ENCODE results near the gene TRIM73.
"Not testable (repeated sequence)": the region's sequence is repeated elsewhere in the genome, so short reads cannot be mapped to it uniquely, and the experiment has no call there.

Gene TRIM73

GRCh38 chr7:75404663-75405062 lies 9.2 kb downstream of the TRIM73 start:
- H3K36me3 ChIP-seq (ENCODE audit: control insufficient read depth, insufficient read depth, low read length); H3K4me3 ChIP-seq (replicated peaks; ENCODE audit: low read depth, low read length): not testable (repeated sequence)

GRCh38 chr7:75409880-75410822 lies 14.7 kb downstream of the TRIM73 start:
- H3K36me3 ChIP-seq (ENCODE audit: control insufficient read depth, insufficient read depth, low read length); DNase-seq (ENCODE audit: extremely low read depth, insufficient read length); H3K27me3 ChIP-seq (replicated peaks; ENCODE audit: control insufficient read depth, insufficient read depth, low read length): not testable (repeated sequence)
- peak overlapping the region; percentile 44 for H3K4me3 ChIP-seq (replicated peaks; ENCODE audit: low read depth, low read length)

More at GRCh38 chr7:75404663-75405062, 9.2 kb downstream of the TRIM73 start:
- not testable (repeated sequence) for DNase-seq (ENCODE audit: extremely low read depth, insufficient read length); H3K27me3 ChIP-seq (replicated peaks; ENCODE audit: control insufficient read depth, insufficient read depth, low read length)

- H3K36me3 ChIP-seq (ENCODE audit: control insufficient read depth, insufficient read depth, low read length); DNase-seq (ENCODE audit: extremely low read depth, insufficient read length); H3K4me3 ChIP-seq (replicated peaks; ENCODE audit: low read depth, low read length); H3K27me3 ChIP-seq (replicated peaks; ENCODE audit: control insufficient read depth, insufficient read depth, low read length): not testable (repeated sequence)
These were observed 15.4 kb downstream of the TRIM73 start for GRCh38 chr7:75410823-75411173.

GRCh38 chr7:75414204-75414603 lies 18.8 kb downstream of the TRIM73 start:
- not testable (repeated sequence) for H3K27me3 ChIP-seq (replicated peaks; ENCODE audit: control insufficient read depth, insufficient read depth, low read length); H3K4me3 ChIP-seq (replicated peaks; ENCODE audit: low read depth, low read length); H3K36me3 ChIP-seq (ENCODE audit: control insufficient read depth, insufficient read depth, low read length); DNase-seq (ENCODE audit: extremely low read depth, insufficient read length)

GRCh38 chr7:75414708-75415427 lies 19.4 kb downstream of the TRIM73 start:
- H3K27me3 ChIP-seq (replicated peaks; ENCODE audit: control insufficient read depth, insufficient read depth, low read length); DNase-seq (ENCODE audit: extremely low read depth, insufficient read length); H3K36me3 ChIP-seq (ENCODE audit: control insufficient read depth, insufficient read depth, low read length); H3K4me3 ChIP-seq (replicated peaks; ENCODE audit: low read depth, low read length): not testable (repeated sequence)

GRCh38 chr7:75415428-75415817 lies 20.0 kb downstream of the TRIM73 start:
- not testable (repeated sequence) for H3K4me3 ChIP-seq (replicated peaks; ENCODE audit: low read depth, low read length); H3K27me3 ChIP-seq (replicated peaks; ENCODE audit: control insufficient read depth, insufficient read depth, low read length); DNase-seq (ENCODE audit: extremely low read depth, insufficient read length); H3K36me3 ChIP-seq (ENCODE audit: control insufficient read depth, insufficient read depth, low read length)

- not testable (repeated sequence) for H3K36me3 ChIP-seq (ENCODE audit: control insufficient read depth, insufficient read depth, low read length); H3K27me3 ChIP-seq (replicated peaks; ENCODE audit: control insufficient read depth, insufficient read depth, low read length); DNase-seq (ENCODE audit: extremely low read depth, insufficient read length)
These were observed 20.5 kb downstream of the TRIM73 start for GRCh38 chr7:75415829-75416373.

GRCh38 chr7:75416787-75417186 lies 21.4 kb downstream of the TRIM73 start:
- H3K27me3 ChIP-seq (replicated peaks; ENCODE audit: control insufficient read depth, insufficient read depth, low read length); H3K36me3 ChIP-seq (ENCODE audit: control insufficient read depth, insufficient read depth, low read length); DNase-seq (ENCODE audit: extremely low read depth, insufficient read length); H3K4me3 ChIP-seq (replicated peaks; ENCODE audit: low read depth, low read length): not testable (repeated sequence)

More at GRCh38 chr7:75415829-75416373, 20.5 kb downstream of the TRIM73 start:
- not testable (repeated sequence) for H3K4me3 ChIP-seq (replicated peaks; ENCODE audit: low read depth, low read length)

GRCh38 chr7:75418292-75418858 lies 22.9 kb downstream of the TRIM73 start:
- H3K4me3 ChIP-seq (replicated peaks; ENCODE audit: low read depth, low read length); H3K27me3 ChIP-seq (replicated peaks; ENCODE audit: control insufficient read depth, insufficient read depth, low read length); H3K36me3 ChIP-seq (ENCODE audit: control insufficient read depth, insufficient read depth, low read length); DNase-seq (ENCODE audit: extremely low read depth, insufficient read length): not testable (repeated sequence)

- not testable (repeated sequence) for H3K27me3 ChIP-seq (replicated peaks; ENCODE audit: control insufficient read depth, insufficient read depth, low read length); H3K4me3 ChIP-seq (replicated peaks; ENCODE audit: low read depth, low read length); H3K36me3 ChIP-seq (ENCODE audit: control insufficient read depth, insufficient read depth, low read length); DNase-seq (ENCODE audit: extremely low read depth, insufficient read length)
These were observed 23.8 kb downstream of the TRIM73 start for GRCh38 chr7:75419210-75419609.

- H3K36me3 ChIP-seq (ENCODE audit: control insufficient read depth, insufficient read depth, low read length); DNase-seq (ENCODE audit: extremely low read depth, insufficient read length): not testable (repeated sequence)
These were observed 24.3 kb downstream of the TRIM73 start for GRCh38 chr7:75419693-75420092.

GRCh38 chr7:75420152-75420551 lies 24.7 kb downstream of the TRIM73 start:
- H3K27me3 ChIP-seq (replicated peaks; ENCODE audit: control insufficient read depth, insufficient read depth, low read length); DNase-seq (ENCODE audit: extremely low read depth, insufficient read length); H3K4me3 ChIP-seq (replicated peaks; ENCODE audit: low read depth, low read length); H3K36me3 ChIP-seq (ENCODE audit: control insufficient read depth, insufficient read depth, low read length): not testable (repeated sequence)

More at GRCh38 chr7:75419693-75420092, 24.3 kb downstream of the TRIM73 start:
- not testable (repeated sequence) for H3K27me3 ChIP-seq (replicated peaks; ENCODE audit: control insufficient read depth, insufficient read depth, low read length); H3K4me3 ChIP-seq (replicated peaks; ENCODE audit: low read depth, low read length)

- not testable (repeated sequence) for H3K4me3 ChIP-seq (replicated peaks; ENCODE audit: low read depth, low read length); H3K36me3 ChIP-seq (ENCODE audit: control insufficient read depth, insufficient read depth, low read length); H3K27me3 ChIP-seq (replicated peaks; ENCODE audit: control insufficient read depth, insufficient read depth, low read length); DNase-seq (ENCODE audit: extremely low read depth, insufficient read length)
These were observed 26.6 kb downstream of the TRIM73 start for GRCh38 chr7:75421798-75422710.

Data from GM06990 (cell line).